GM13976 (cell line): ENCODE results near the gene GPRIN3.
A peak's percentile ranks its signal among the peaks of the same experiment; 100 is the strongest.
"Not testable (repeated sequence)": the region's sequence is repeated elsewhere in the genome, so short reads cannot be mapped to it uniquely, and the experiment has no call there.

Source experiments
- DNase-seq: peaks from one replicate; pipeline ENCODE4 v3.0.0; 2012; ENCODE audit warnings: low spot score
- CTCF ChIP-seq: IDR thresholded peaks from 2 replicates; pipeline ENCODE4 v1.5.1; 2012; ENCODE audit warnings: borderline replicate concordance, mild to moderate bottlenecking; ENCODE audit not compliant: insufficient read depth; ENCODE audit errors: extremely low read depth, missing control alignments, control extremely low read depth
- in situ Hi-C: fragments of 300-500 bp; cut with MboI; formaldehyde crosslinking; loops from one replicate; pipeline ENCODE4 v1.12.0; 2022; ENCODE audit warnings: low sequenced_read_pairs, mixed read lengths, inconsistent platforms; ENCODE audit not compliant: unreplicated experiment

GPRIN3 gene

DNA sequence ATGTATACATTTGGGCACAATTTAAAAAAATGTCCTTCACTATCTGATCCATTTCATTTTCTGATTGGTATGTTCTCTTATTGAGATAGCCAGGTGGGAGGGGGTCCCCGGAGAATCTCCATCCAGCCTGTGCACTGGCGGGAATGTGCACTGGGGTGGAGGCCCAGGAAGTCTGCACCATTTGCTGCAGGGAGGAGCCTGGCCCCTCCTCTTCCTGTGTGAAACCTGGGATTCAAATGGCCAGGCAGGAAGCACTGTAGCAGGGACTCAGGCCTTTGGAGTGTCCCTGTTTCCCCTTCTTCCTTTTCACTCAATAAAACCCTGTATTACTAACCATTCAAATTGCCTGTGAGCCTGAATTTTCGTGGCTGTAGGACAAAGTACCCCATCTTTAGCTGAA lies 44.3 kb downstream of the GPRIN3 start:
- in situ Hi-C loops, result no loop called here
- TF ChIP-seq CTCF, result no peak

GRCh38 chr4:89259301-89260028 lies 48.1 kb downstream of the GPRIN3 start:
- no peak for TF ChIP-seq CTCF

More for the DNA sequence above, 44.3 kb downstream of the GPRIN3 start:
- no peak for DNase-seq

GRCh38 chr4:89258506-89258905 lies 49.1 kb downstream of the GPRIN3 start:
- in situ Hi-C loops, result no loop called here
- no peak for DNase-seq
- no peak for TF ChIP-seq CTCF

More at GRCh38 chr4:89259301-89260028, 48.1 kb downstream of the GPRIN3 start:
- no peak for DNase-seq
- in situ Hi-C loops, result no loop called here

- DNase-seq, result no peak
- in situ Hi-C loops, result no loop called here
- no peak for TF ChIP-seq CTCF
Measured at GRCh38 chr4:89257376-89257775, 50.2 kb downstream of the GPRIN3 start.

DNA sequence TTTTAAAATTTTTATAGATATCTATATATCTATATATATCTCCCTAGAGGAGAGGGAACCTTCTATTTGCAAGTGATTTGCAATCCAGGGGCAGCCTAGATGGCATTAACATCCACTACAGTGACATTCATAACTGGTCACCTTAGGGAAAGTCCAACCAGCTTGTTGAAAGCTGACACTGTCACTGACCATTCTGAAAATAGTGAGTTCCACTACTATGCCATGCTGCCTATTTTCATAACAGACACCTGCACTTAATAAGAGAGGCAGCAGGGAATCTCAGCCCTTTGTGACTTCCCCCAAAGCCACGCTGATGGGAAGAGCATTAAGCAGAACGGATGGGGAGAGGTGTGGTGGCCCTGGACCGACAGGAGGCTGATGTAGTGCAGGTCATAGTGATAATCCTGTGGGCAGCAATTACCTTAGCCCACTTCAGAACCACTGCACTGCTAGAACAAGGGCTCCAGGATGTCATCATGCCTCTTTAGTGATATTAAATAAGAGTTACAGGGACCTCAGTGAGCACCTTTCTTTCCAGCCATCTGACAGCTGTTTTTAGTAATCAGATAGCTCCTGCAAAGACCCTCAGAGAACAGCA lies 51.3 kb downstream of the GPRIN3 start:
- DNase-seq, result no peak
- in situ Hi-C loops, result no loop called here
- no peak for TF ChIP-seq CTCF

- DNase-seq, result peak; percentile 40
- in situ Hi-C loops, result no loop called here
- peak; percentile 66 for TF ChIP-seq CTCF
Measured at GRCh38 chr4:89254847-89255246, 52.8 kb downstream of the GPRIN3 start.

- in situ Hi-C loops, DNase-seq: not testable (repeated sequence)
Measured at GRCh38 chr4:89254347-89254746, 53.3 kb downstream of the GPRIN3 start.
